ENCODE results near the gene PATL2. TPM values are rescaled to one million over a fixed set of nuclear protein-coding genes. Genes with fewer than 3 reads are reported as not detected.

The PATL2 gene
- total and polyA plus RNA-seq, 2 donors (not counting 3 experiments of a cell fraction or from before 2014, with no cell fraction given), result 0.18 TPM; not detected in 1

GRCh38 chr15:44661576-44661975 is 49.5 kb downstream of the PATL2 start:
- Histone ChIP-seq H2AFZ (ENCODE audit: low read depth, low read length) (no peak overlapping the region), H3K79me2 (ENCODE audit: control insufficient read depth, insufficient read depth, low read length) (peaks cover 4% of the 10 kb centered on the region), H3K9ac (replicated peaks; ENCODE audit: extremely low read depth, insufficient read depth, low read length) (no peak overlapping the region), H4K20me1 (replicated peaks; ENCODE audit: control insufficient read depth, extremely low read depth, insufficient read depth, low read length) (no peaks in the 10 kb centered on the region), H3K4me2 (ENCODE audit: insufficient read depth, low read length) (no peak overlapping the region), H3K9me3 (replicated peaks; ENCODE audit: control insufficient read depth, insufficient read depth, low read length) (no peaks in the 10 kb centered on the region), H3K36me3 (ENCODE audit: control insufficient read depth in 2 of 2, extremely low read depth in 1 of 2, insufficient read depth in 2 of 2, low read length in 2 of 2) (no peaks in the 10 kb centered on the region), H3K4me1 (ENCODE audit: control insufficient read depth, extremely low read depth, insufficient read depth, low read length) (peaks cover 9% of the 10 kb centered on the region), H3K27ac (ENCODE audit: insufficient read depth, low read depth, low read length) (no peak overlapping the region), H3K4me3 (replicated peaks in 1 of 3; ENCODE audit: insufficient read depth in 1 of 3, low read depth in 1 of 3, low read length in 3 of 3) (no peak overlapping the region), H3K27me3 (ENCODE audit: control insufficient read depth in 2 of 2, insufficient read depth in 2 of 2, low read length in 2 of 2) (no peaks in the 10 kb centered on the region), H3K9me1 (replicated peaks; ENCODE audit: control insufficient read depth, extremely low read depth, insufficient read depth, low read length) (no peaks in the 10 kb centered on the region)
- TF ChIP-seq POLR2A (IDR thresholded peaks at IDR 0.05; ENCODE audit: low read depth, low read length) (no peak), JUN (IDR thresholded peaks at IDR 0.05; ENCODE audit: borderline replicate concordance, insufficient read depth, insufficient read length, low read depth) (no peak), FOS (IDR thresholded peaks at IDR 0.05; ENCODE audit: borderline replicate concordance, insufficient read depth, low read length) (no peak), EZH2 (IDR thresholded peaks at IDR 0.05; ENCODE audit: borderline replicate concordance, low read depth, low read length, severe bottlenecking) (no peak), POLR2AphosphoS5 (IDR thresholded peaks at IDR 0.05; ENCODE audit: insufficient read depth, low read depth, low read length) (no peak), GATA2 (IDR thresholded peaks at IDR 0.05; ENCODE audit: insufficient read depth, insufficient read length, low read depth, low read length) (no peak), MYC (IDR thresholded peaks at IDR 0.05; ENCODE audit: low read depth, low read length) (no peak)
- TF ChIP-seq, protein P1, sequence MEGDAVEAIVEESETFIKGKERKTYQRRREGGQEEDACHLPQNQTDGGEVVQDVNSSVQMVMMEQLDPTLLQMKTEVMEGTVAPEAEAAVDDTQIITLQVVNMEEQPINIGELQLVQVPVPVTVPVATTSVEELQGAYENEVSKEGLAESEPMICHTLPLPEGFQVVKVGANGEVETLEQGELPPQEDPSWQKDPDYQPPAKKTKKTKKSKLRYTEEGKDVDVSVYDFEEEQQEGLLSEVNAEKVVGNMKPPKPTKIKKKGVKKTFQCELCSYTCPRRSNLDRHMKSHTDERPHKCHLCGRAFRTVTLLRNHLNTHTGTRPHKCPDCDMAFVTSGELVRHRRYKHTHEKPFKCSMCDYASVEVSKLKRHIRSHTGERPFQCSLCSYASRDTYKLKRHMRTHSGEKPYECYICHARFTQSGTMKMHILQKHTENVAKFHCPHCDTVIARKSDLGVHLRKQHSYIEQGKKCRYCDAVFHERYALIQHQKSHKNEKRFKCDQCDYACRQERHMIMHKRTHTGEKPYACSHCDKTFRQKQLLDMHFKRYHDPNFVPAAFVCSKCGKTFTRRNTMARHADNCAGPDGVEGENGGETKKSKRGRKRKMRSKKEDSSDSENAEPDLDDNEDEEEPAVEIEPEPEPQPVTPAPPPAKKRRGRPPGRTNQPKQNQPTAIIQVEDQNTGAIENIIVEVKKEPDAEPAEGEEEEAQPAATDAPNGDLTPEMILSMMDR (IDR thresholded peaks at IDR 0.05; ENCODE audit: extremely low read depth in 1 of 2, insufficient read depth in 1 of 2, low read depth in 1 of 2, low read length in 2 of 2), result no peak
- TF ChIP-seq, protein P2, sequence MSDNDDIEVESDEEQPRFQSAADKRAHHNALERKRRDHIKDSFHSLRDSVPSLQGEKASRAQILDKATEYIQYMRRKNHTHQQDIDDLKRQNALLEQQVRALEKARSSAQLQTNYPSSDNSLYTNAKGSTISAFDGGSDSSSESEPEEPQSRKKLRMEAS (IDR thresholded peaks at IDR 0.05; ENCODE audit: insufficient read depth, insufficient read length), result no peak
- ChIA-PET POLR2A (no interaction called here), CTCF (interaction anchor here (2.6 kb wide), 1 partner anchor 67 kb away, joined by 29 read pairs; no protein-coding TSS in a partner anchor)
- FAIRE-seq, result no peak
- no TSS peak for BruUV-seq (replicated peaks)
- no peak for DNase-seq (ENCODE audit: low read depth, low spot score)
- intact Hi-C loops (cut with micrococcal nuclease), result loop anchor here (10.0 kb wide), 1 partner anchor 263 kb away; no protein-coding TSS in a partner anchor
- dilution Hi-C loops (cut with MboI; ENCODE audit: extremely low pct_ligation_motif_present, low sequenced_read_pairs), result no loop called here
